ENCODE results near the gene SLC7A14. TPM values are rescaled to one million over a fixed set of nuclear protein-coding genes. Genes with fewer than 3 reads are reported as not detected.

The SLC7A14 gene
- total and polyA plus RNA-seq, 9 donors = under 0.01 to 0.62 (median 0.20) TPM; not detected in 2

- DNase-seq = no peak
- H3K36me3 ChIP-seq (ENCODE audit: control insufficient read depth, insufficient read depth, low read length) = no peaks in the 10 kb centered on the region
- H3K9me3 ChIP-seq (replicated peaks; ENCODE audit: control insufficient read depth, low read depth, low read length) = no peaks in the 10 kb centered on the region
- WGBS (ENCODE audit: insufficient coverage) = no CpG with 5 or more reads among the region's 2 CpGs
- no peak overlapping the region for H3K4me3 ChIP-seq (ENCODE audit: low read length)
- no peaks in the 10 kb centered on the region for H3K4me1 ChIP-seq (ENCODE audit: control insufficient read depth, insufficient read depth, low read length)
- H3K27ac ChIP-seq (ENCODE audit: low read length) = no peak overlapping the region
- H3K27me3 ChIP-seq (ENCODE audit: control insufficient read depth, insufficient read depth, low read length) = no peaks in the 10 kb centered on the region
These were observed 94.9 kb downstream of the SLC7A14 start for GRCh38 chr3:170490828-170491560.

- H3K9me3 ChIP-seq (replicated peaks; ENCODE audit: control insufficient read depth, low read depth, low read length) = no peaks in the 10 kb centered on the region
- no peaks in the 10 kb centered on the region for H3K27me3 ChIP-seq (ENCODE audit: control insufficient read depth, insufficient read depth, low read length)
- H3K4me3 ChIP-seq (ENCODE audit: low read length) = no peak overlapping the region
- no peaks in the 10 kb centered on the region for H3K4me1 ChIP-seq (ENCODE audit: control insufficient read depth, insufficient read depth, low read length)
- H3K27ac ChIP-seq (ENCODE audit: low read length) = no peak overlapping the region
- no peaks in the 10 kb centered on the region for H3K36me3 ChIP-seq (ENCODE audit: control insufficient read depth, insufficient read depth, low read length)
- WGBS (ENCODE audit: insufficient coverage) = no CpG with 5 or more reads among the region's 4 CpGs
- no peak for DNase-seq
These were observed 97.1 kb downstream of the SLC7A14 start for GRCh38 chr3:170488802-170489201.

GRCh38 chr3:170487031-170487430, 98.8 kb downstream of the SLC7A14 start:
- Histone ChIP-seq H3K27ac (ENCODE audit: low read length) (no peak overlapping the region), H3K36me3 (ENCODE audit: control insufficient read depth, insufficient read depth, low read length) (no peaks in the 10 kb centered on the region), H3K9me3 (replicated peaks; ENCODE audit: control insufficient read depth, low read depth, low read length) (no peaks in the 10 kb centered on the region), H3K4me3 (ENCODE audit: low read length) (no peak overlapping the region), H3K27me3 (ENCODE audit: control insufficient read depth, insufficient read depth, low read length) (no peaks in the 10 kb centered on the region), H3K4me1 (ENCODE audit: control insufficient read depth, insufficient read depth, low read length) (no peaks in the 10 kb centered on the region)
- 50% methylated on average over 2 of the region's 3 CpGs for WGBS (ENCODE audit: insufficient coverage)
- no peak for DNase-seq

GRCh38 chr3:170486398-170486797, 99.5 kb downstream of the SLC7A14 start:
- no peak for DNase-seq
- Histone ChIP-seq H3K27ac (ENCODE audit: low read length) (no peak overlapping the region), H3K9me3 (replicated peaks; ENCODE audit: control insufficient read depth, low read depth, low read length) (no peaks in the 10 kb centered on the region), H3K4me3 (ENCODE audit: low read length) (no peak overlapping the region), H3K36me3 (ENCODE audit: control insufficient read depth, insufficient read depth, low read length) (no peaks in the 10 kb centered on the region), H3K27me3 (ENCODE audit: control insufficient read depth, insufficient read depth, low read length) (no peaks in the 10 kb centered on the region), H3K4me1 (ENCODE audit: control insufficient read depth, insufficient read depth, low read length) (no peaks in the 10 kb centered on the region)
- 95% methylated on average over 6 of the region's 9 CpGs for WGBS (ENCODE audit: insufficient coverage)

GRCh38 chr3:170485696-170486095, 100.2 kb downstream of the SLC7A14 start:
- Histone ChIP-seq H3K4me1 (ENCODE audit: control insufficient read depth, insufficient read depth, low read length) (no peaks in the 10 kb centered on the region), H3K9me3 (replicated peaks; ENCODE audit: control insufficient read depth, low read depth, low read length) (no peaks in the 10 kb centered on the region), H3K36me3 (ENCODE audit: control insufficient read depth, insufficient read depth, low read length) (no peaks in the 10 kb centered on the region), H3K27ac (ENCODE audit: low read length) (no peak overlapping the region), H3K4me3 (ENCODE audit: low read length) (no peak overlapping the region), H3K27me3 (ENCODE audit: control insufficient read depth, insufficient read depth, low read length) (no peaks in the 10 kb centered on the region)
- no peak for DNase-seq
- no CpG with 5 or more reads among the region's 4 CpGs for WGBS (ENCODE audit: insufficient coverage)

- no peaks in the 10 kb centered on the region for H3K9me3 ChIP-seq (replicated peaks; ENCODE audit: control insufficient read depth, low read depth, low read length)
- WGBS (ENCODE audit: insufficient coverage) = 50% methylated on average over 2 of the region's 3 CpGs
- no peaks in the 10 kb centered on the region for H3K36me3 ChIP-seq (ENCODE audit: control insufficient read depth, insufficient read depth, low read length)
- H3K4me1 ChIP-seq (ENCODE audit: control insufficient read depth, insufficient read depth, low read length) = no peaks in the 10 kb centered on the region
- no peak for DNase-seq
- H3K27ac ChIP-seq (ENCODE audit: low read length) = no peak overlapping the region
- no peak overlapping the region for H3K4me3 ChIP-seq (ENCODE audit: low read length)
- no peaks in the 10 kb centered on the region for H3K27me3 ChIP-seq (ENCODE audit: control insufficient read depth, insufficient read depth, low read length)
These were observed 100.6 kb downstream of the SLC7A14 start for GRCh38 chr3:170485294-170485693.

- Histone ChIP-seq H3K27me3 (ENCODE audit: control insufficient read depth, insufficient read depth, low read length) (no peaks in the 10 kb centered on the region), H3K9me3 (replicated peaks; ENCODE audit: control insufficient read depth, low read depth, low read length) (no peaks in the 10 kb centered on the region), H3K4me3 (ENCODE audit: low read length) (no peak overlapping the region), H3K4me1 (ENCODE audit: control insufficient read depth, insufficient read depth, low read length) (no peaks in the 10 kb centered on the region), H3K27ac (ENCODE audit: low read length) (no peak overlapping the region), H3K36me3 (ENCODE audit: control insufficient read depth, insufficient read depth, low read length) (no peaks in the 10 kb centered on the region)
- no peak for DNase-seq
- 20% methylated on average over 2 of the region's 4 CpGs for WGBS (ENCODE audit: insufficient coverage)
These were observed 101.0 kb downstream of the SLC7A14 start for GRCh38 chr3:170484869-170485268.

- Histone ChIP-seq H3K27me3 (ENCODE audit: control insufficient read depth, insufficient read depth, low read length) (no peaks in the 10 kb centered on the region), H3K4me3 (ENCODE audit: low read length) (no peak overlapping the region), H3K9me3 (replicated peaks; ENCODE audit: control insufficient read depth, low read depth, low read length) (no peaks in the 10 kb centered on the region), H3K4me1 (ENCODE audit: control insufficient read depth, insufficient read depth, low read length) (no peaks in the 10 kb centered on the region), H3K27ac (ENCODE audit: low read length) (no peak overlapping the region), H3K36me3 (ENCODE audit: control insufficient read depth, insufficient read depth, low read length) (no peaks in the 10 kb centered on the region)
- WGBS (ENCODE audit: insufficient coverage) = 89% methylated on average over 1 of the region's 5 CpGs
- no peak for DNase-seq
These were observed 102.2 kb downstream of the SLC7A14 start for GRCh38 chr3:170483485-170484262.

GRCh38 chr3:170482199-170482598, 103.7 kb downstream of the SLC7A14 start:
- H3K36me3 ChIP-seq (ENCODE audit: control insufficient read depth, insufficient read depth, low read length) = no peaks in the 10 kb centered on the region
- no peaks in the 10 kb centered on the region for H3K27me3 ChIP-seq (ENCODE audit: control insufficient read depth, insufficient read depth, low read length)
- H3K9me3 ChIP-seq (replicated peaks; ENCODE audit: control insufficient read depth, low read depth, low read length) = no peaks in the 10 kb centered on the region
- no peak overlapping the region for H3K27ac ChIP-seq (ENCODE audit: low read length)
- no peak for DNase-seq
- 33% methylated on average over 1 of the region's 4 CpGs for WGBS (ENCODE audit: insufficient coverage)
- no peak overlapping the region for H3K4me3 ChIP-seq (ENCODE audit: low read length)
- no peaks in the 10 kb centered on the region for H3K4me1 ChIP-seq (ENCODE audit: control insufficient read depth, insufficient read depth, low read length)

- no peak for DNase-seq
- H3K4me3 ChIP-seq (ENCODE audit: low read length) = no peak overlapping the region
- 86% methylated on average over 4 of the region's 4 CpGs for WGBS (ENCODE audit: insufficient coverage)
- no peak overlapping the region for H3K27ac ChIP-seq (ENCODE audit: low read length)
- no peaks in the 10 kb centered on the region for H3K9me3 ChIP-seq (replicated peaks; ENCODE audit: control insufficient read depth, low read depth, low read length)
- peaks cover 2% of the 10 kb centered on the region for H3K27me3 ChIP-seq (ENCODE audit: control insufficient read depth, insufficient read depth, low read length)
- no peaks in the 10 kb centered on the region for H3K4me1 ChIP-seq (ENCODE audit: control insufficient read depth, insufficient read depth, low read length)
- no peaks in the 10 kb centered on the region for H3K36me3 ChIP-seq (ENCODE audit: control insufficient read depth, insufficient read depth, low read length)
These were observed 105.8 kb downstream of the SLC7A14 start for GRCh38 chr3:170480111-170480510.
